CD4-positive, alpha-beta T cell (primary cell): Measurements from ENCODE around the gene CDR2. TPM values are rescaled to one million over a fixed set of nuclear protein-coding genes. Genes with fewer than 3 reads are reported as not detected.
A peak's percentile ranks its signal among the peaks of the same experiment; 100 is the strongest.

ENCODE experiments used
- ATAC-seq: fragments of 200-7000 bp; cut with Tn5 transposase; one replicate; pipeline ENCODE4 v1.10.0; 2022; ENCODE audit warnings: mild to moderate bottlenecking; ENCODE audit not compliant: poor library complexity
- CTCF ChIA-PET: fragments of 350-600 bp; sonication (Branson Sonifier 250); formaldehyde crosslinking; loops from one replicate; lab custom pipeline; 2021; ENCODE audit warnings: antibody characterized with exemption, inconsistent platforms; lab: Charles Lee
- POLR2A ChIA-PET: fragments of 350-600 bp; sonication (Branson Sonifier 250); formaldehyde crosslinking; loops from one replicate; lab custom pipeline; 2021; ENCODE audit warnings: antibody characterized with exemption, inconsistent platforms; lab: Charles Lee
- DNase-seq, 14 experiments: peaks; one replicate each; pipeline ENCODE4 v3.0.0-alpha.2; 2013 to 2020; ENCODE audit warnings: mixed read lengths in 2 of 14
- H3K27ac ChIP-seq, 2 donors: one replicate each; pipeline versions ENCODE4 v1.5.1 to v1.7.0; 2013; ENCODE audit warnings: low read length in 2 of 2, low read depth in 1 of 2, mild to moderate bottlenecking in 1 of 2
- H3K27me3 ChIP-seq, 2 experiments: 1 replicate in 1 of 2; 2 replicates in 1 of 2; pipeline versions ENCODE4 v1.6.1 to v1.7.0; 2013; ENCODE audit warnings: low read length in 2 of 2, control low read depth in 1 of 2, mild to moderate bottlenecking in 1 of 2, moderate library complexity in 1 of 2; ENCODE audit not compliant: insufficient read depth in 2 of 2, control insufficient read depth in 1 of 2
- H3K36me3 ChIP-seq: one replicate; pipeline ENCODE4 v1.6.1; 2013; ENCODE audit warnings: low read length, control low read depth; ENCODE audit not compliant: insufficient read depth
- H3K4me1 ChIP-seq: one replicate; pipeline ENCODE4 v1.6.1; 2013; ENCODE audit warnings: low read length, control low read depth; ENCODE audit not compliant: insufficient read depth
- H3K4me3 ChIP-seq: one replicate; pipeline ENCODE4 v1.5.1; 2013; ENCODE audit warnings: mild to moderate bottlenecking, low read length, moderate library complexity
- H3K9me3 ChIP-seq, 2 experiments: 1 replicate in 1 of 2; 2 replicates in 1 of 2; pipeline versions ENCODE4 v1.6.1 to v1.7.0; 2013; ENCODE audit warnings: low read length in 2 of 2, mild to moderate bottlenecking in 2 of 2, control low read depth in 1 of 2, moderate library complexity in 1 of 2; ENCODE audit not compliant: control insufficient read depth in 1 of 2, insufficient read depth in 1 of 2
- H3K27ac Mint-ChIP-seq: one replicate; pipeline ENCODE4 v1.8.0; 2020; ENCODE audit warnings: mixed read lengths
- H3K27me3 Mint-ChIP-seq: one replicate; pipeline ENCODE4 v1.8.0; 2021; ENCODE audit warnings: mixed read lengths
- H3K36me3 Mint-ChIP-seq: one replicate; pipeline ENCODE4 v1.8.0; 2021; ENCODE audit warnings: low read depth, mixed read lengths
- H3K4me1 Mint-ChIP-seq: one replicate; pipeline ENCODE4 v1.8.0; 2021; ENCODE audit warnings: low read depth, mixed read lengths
- H3K4me3 Mint-ChIP-seq: one replicate; pipeline ENCODE4 v1.8.0; 2020; ENCODE audit warnings: mild to moderate bottlenecking, mixed read lengths
- H3K9me3 Mint-ChIP-seq: one replicate; pipeline ENCODE4 v1.8.0; 2020; ENCODE audit warnings: mixed read lengths
- intact Hi-C, 2 experiments: fragments of 100-400 bp; cut with DNase I in 1 of 2; cut with micrococcal nuclease in 1 of 2; formaldehyde crosslinking; loops; one replicate each; pipeline versions ENCODE4 v1.15.1 to v1.9.0; 2023 to 2025; cut with DNase I, micrococcal nuclease
- total RNA-seq, 174 experiments: library from RNA in 2 of 174; stranded (reverse) in 2 of 174; gene quantifications; one replicate each; pipeline ENCODE4 v1.2.3 and lab custom pipeline; 2021 to 2026
- TF ChIP-seq, protein P1 (sequence below): fragments of 200-600 bp; IDR thresholded peaks from one replicate; pipeline ENCODE4 v1.8.0; 2022; ENCODE audit warnings: antibody characterized with exemption, mild to moderate bottlenecking

Gene CDR2
- total RNA-seq, 2 experiments from 2014 or later = 104 to 113 TPM

DNA sequence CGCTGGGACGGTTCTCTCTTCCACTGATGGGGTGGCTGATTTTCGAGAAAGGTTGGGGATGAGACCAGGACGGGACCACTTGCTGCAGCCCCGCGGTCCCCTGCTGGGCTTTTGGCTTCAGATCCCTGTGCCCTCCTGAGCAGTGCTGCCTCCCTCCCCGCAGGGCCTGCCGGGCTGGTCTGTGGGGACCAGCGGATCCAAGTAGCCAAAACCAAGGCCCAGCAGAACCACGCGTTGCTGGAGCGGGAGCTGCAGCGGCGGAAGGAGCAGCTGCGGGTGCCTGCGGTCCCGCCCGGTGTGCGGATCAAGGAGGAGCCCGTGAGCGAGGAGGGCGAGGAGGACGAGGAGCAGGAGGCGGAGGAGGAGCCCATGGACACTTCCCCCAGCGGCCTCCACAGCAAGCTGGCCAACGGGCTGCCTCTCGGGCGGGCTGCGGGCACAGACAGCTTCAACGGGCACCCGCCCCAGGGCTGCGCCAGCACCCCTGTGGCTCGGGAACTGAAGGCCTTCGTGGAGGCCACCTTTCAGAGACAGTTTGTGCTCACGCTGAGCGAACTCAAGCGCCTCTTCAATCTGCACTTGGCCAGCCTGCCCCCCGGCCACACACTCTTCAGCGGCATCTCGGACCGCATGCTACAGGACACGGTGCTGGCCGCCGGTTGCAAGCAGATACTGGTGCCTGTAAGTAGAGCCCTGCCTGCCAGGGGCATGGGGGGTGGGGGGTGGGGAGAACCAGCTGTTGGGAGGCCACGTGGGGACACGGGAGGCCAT, 48.6 kb downstream of the CDR2 start:
- H3K4me3 Mint-ChIP-seq = no peak overlapping the region
- Histone ChIP-seq H3K9me3 (no peaks in the 10 kb centered on the region), H3K36me3 (peaks cover 84% of the 10 kb centered on the region), H3K4me3 (no peak overlapping the region), H3K4me1 (peaks cover 15% of the 10 kb centered on the region), H3K27ac (no peak overlapping the region), H3K27me3 (no peaks in the 10 kb centered on the region)
- H3K36me3 Mint-ChIP-seq = peaks cover 86% of the 10 kb centered on the region
- DNase-seq = no peak
- CTCF ChIA-PET = no interaction called here
- intact Hi-C loops = loop anchor here in 1 of 2 experiments (5.0 kb wide), 2 partner anchors 47 to 97 kb away; partner anchors contain the start of gene CDR2
- H3K27me3 Mint-ChIP-seq = no peaks in the 10 kb centered on the region
- no peak for ATAC-seq
- TF ChIP-seq, protein P1, sequence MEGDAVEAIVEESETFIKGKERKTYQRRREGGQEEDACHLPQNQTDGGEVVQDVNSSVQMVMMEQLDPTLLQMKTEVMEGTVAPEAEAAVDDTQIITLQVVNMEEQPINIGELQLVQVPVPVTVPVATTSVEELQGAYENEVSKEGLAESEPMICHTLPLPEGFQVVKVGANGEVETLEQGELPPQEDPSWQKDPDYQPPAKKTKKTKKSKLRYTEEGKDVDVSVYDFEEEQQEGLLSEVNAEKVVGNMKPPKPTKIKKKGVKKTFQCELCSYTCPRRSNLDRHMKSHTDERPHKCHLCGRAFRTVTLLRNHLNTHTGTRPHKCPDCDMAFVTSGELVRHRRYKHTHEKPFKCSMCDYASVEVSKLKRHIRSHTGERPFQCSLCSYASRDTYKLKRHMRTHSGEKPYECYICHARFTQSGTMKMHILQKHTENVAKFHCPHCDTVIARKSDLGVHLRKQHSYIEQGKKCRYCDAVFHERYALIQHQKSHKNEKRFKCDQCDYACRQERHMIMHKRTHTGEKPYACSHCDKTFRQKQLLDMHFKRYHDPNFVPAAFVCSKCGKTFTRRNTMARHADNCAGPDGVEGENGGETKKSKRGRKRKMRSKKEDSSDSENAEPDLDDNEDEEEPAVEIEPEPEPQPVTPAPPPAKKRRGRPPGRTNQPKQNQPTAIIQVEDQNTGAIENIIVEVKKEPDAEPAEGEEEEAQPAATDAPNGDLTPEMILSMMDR = no peak
- no peak overlapping the region for H3K27ac Mint-ChIP-seq
- H3K4me1 Mint-ChIP-seq = peaks cover 17% of the 10 kb centered on the region
- POLR2A ChIA-PET = interaction anchor here (2.0 kb wide), 1 partner anchor 32 kb away, joined by 8 read pairs; no protein-coding TSS in a partner anchor
- no peaks in the 10 kb centered on the region for H3K9me3 Mint-ChIP-seq

DNA sequence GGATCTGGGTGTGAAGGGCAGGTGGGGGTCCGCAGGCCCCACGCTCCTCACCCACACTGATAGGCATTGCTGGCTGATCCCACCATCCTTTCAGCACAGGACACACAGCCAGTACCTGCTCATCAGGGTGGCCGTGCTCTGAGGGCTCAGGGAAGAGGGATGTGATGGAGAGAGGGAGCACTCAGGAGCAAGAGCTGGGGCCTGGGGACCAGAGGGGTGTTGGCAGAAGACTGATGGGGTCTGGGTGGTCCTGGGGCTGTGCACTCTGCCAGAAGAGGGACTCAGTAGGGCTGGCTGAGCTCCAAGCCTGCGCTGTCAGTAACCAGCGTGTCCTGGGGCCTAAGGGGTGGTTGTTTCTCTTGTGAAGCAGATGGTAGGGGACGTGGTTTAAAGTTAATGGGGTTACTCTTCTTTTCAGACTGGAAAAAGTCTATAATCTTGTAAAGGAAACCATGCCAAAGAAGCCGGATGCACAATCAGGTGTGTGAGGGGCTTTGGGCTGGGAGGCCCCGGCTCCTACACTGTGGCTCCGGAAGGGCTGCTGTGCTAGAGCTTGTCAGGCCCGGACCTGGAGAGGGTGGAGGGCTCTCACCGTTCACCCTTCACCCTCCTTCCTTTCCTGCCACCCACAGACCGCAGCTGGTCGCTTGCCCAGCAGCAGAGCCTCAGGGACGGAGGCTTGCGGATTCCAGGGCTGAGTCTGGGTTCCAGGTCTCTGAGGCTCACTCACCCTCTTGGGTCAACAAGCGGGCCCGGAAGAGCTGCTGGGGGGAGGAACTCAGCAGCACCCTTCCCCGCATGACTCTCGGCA, 49.4 kb downstream of the CDR2 start:
- TF ChIP-seq, protein P1 = no peak
- Histone ChIP-seq H3K27me3 (no peaks in the 10 kb centered on the region), H3K36me3 (peaks cover 91% of the 10 kb centered on the region), H3K27ac (no peak overlapping the region), H3K9me3 (no peaks in the 10 kb centered on the region), H3K4me3 (no peak overlapping the region), H3K4me1 (peaks cover 15% of the 10 kb centered on the region)
- peak overlapping the region; percentile 48 for H3K4me3 Mint-ChIP-seq
- no peak for DNase-seq
- H3K36me3 Mint-ChIP-seq = peaks cover 86% of the 10 kb centered on the region
- ChIA-PET CTCF (no interaction called here), POLR2A (no interaction called here)
- peak overlapping the region; percentile 52 for H3K27ac Mint-ChIP-seq
- no peak for ATAC-seq
- intact Hi-C loops = loop anchor here (5.0 kb wide), 4 partner anchors 32 to 768 kb away; partner anchors contain the start of gene CDR2 (in 1 of the 2)
- H3K9me3 Mint-ChIP-seq = no peaks in the 10 kb centered on the region
- peaks cover 14% of the 10 kb centered on the region for H3K4me1 Mint-ChIP-seq
- no peaks in the 10 kb centered on the region for H3K27me3 Mint-ChIP-seq

DNA sequence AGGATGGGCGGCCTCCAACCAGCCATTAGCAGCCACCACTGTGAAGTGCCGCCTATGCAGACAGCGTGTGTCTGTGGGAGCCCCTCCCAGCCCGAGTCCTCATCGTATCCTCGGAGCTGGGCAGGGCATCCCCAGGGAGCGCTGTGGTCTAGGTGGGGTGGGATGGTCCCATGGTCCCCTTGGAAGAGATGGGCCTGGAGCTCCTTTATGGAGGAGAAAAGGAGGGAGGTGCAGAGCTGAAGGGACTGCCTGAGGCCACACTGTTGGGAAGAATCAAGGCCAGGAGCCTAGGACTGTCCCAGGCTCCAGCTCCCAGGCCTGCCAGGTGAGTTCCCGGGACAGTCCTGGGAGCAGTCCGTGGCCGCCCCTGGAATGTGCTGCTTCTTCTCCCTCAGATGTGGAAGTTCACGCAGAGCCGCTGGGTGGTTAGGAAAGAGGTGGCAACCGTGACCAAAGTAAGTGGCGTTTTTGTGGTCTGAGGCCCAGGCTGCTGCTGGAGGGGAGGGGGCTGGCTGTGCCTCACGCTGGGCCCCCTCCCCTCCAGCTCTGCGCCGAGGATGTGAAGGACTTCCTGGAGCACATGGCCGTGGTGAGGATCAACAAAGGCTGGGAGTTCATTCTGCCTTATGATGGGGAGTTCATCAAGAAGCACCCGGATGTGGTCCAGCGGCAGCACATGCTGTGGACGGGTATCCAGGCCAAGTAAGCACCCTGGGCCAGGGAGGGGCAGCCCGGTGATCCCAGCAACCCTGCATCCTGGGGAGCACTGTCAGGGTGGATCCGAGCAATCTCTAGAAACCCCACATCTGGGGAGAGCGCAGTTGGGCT, 50.2 kb downstream of the CDR2 start:
- no peaks in the 10 kb centered on the region for H3K9me3 ChIP-seq
- peaks cover 15% of the 10 kb centered on the region for H3K4me1 ChIP-seq
- intact Hi-C loops = loop anchor here (5.0 kb wide), 2 partner anchors 33 to 767 kb away; no protein-coding TSS in a partner anchor
- H3K27ac ChIP-seq = no peak overlapping the region
- no peak overlapping the region for H3K4me3 ChIP-seq
- CTCF ChIA-PET = no interaction called here
- no peak for ATAC-seq
- no peaks in the 10 kb centered on the region for H3K27me3 ChIP-seq
- Mint-ChIP-seq H3K27me3 (no peaks in the 10 kb centered on the region), H3K27ac (peak overlapping the region; percentile 52), H3K9me3 (no peaks in the 10 kb centered on the region), H3K4me3 (peak overlapping the region; percentile 48), H3K4me1 (peaks cover 11% of the 10 kb centered on the region), H3K36me3 (peaks cover 86% of the 10 kb centered on the region)
- H3K36me3 ChIP-seq = peaks cover 90% of the 10 kb centered on the region
- POLR2A ChIA-PET = interaction anchor here (1.8 kb wide), 1 partner anchor 34 kb away, joined by 9 read pairs; no protein-coding TSS in a partner anchor
- DNase-seq = no peak
- TF ChIP-seq, protein P1 = no peak
